Ammon's horn (tissue), 1 donor: Measurements from ENCODE around the gene SLC25A47.
"Not testable (repeated sequence)": the region's sequence is repeated elsewhere in the genome, so short reads cannot be mapped to it uniquely, and the experiment has no call there.

Source experiments
- DNase-seq: peaks from one replicate; pipeline ENCODE4 v3.0.0-alpha.2; 2016; ENCODE audit warnings: low spot score

SLC25A47 gene, protein sequence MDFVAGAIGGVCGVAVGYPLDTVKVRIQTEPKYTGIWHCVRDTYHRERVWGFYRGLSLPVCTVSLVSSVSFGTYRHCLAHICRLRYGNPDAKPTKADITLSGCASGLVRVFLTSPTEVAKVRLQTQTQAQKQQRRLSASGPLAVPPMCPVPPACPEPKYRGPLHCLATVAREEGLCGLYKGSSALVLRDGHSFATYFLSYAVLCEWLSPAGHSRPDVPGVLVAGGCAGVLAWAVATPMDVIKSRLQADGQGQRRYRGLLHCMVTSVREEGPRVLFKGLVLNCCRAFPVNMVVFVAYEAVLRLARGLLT

DNA sequence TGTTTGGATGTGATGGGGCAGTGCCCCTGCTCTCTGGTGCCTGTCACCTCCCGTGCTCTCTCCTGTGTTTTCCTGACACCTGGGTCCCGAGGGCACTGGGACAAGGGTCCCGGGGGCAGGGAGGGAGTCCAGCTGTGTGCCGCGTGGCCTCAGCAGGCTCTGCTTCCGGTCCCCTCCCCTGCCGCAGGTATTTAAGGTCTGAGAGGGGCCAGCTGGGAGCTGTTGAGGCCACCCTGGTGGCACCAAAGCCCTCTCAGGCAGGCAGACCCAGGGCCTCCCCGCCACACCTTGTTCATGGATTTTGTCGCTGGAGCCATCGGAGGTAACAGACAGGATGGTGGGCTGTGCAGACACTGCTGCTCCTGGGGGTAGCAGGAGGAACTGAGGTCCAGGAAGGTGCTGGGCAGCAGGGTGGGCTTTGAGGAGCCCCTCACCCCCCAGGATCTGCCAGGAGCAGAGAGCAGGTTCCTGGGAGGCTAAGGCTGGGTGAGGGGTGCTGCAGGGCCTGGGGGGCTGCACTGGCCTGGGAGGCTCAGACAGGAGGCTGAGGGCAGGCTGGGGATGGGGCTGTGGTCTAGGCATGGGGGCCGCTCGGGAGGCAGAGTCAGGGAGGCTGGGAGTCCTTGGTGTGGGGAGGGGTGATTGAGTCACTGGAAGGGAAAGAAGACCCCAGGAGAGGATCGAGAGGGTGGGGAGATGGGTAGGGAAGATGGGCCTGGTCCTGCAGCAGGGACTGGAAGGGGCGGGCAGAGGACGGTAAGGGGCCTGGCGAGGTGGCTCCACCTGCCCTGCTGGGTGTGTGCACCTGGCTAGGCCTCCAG, at the start of gene SLC25A47:
SLC25A47 (plus strand) TSS at position 219 of the 821 bp plus-strand sequence; CDS start at position 295, 76 bp downstream.
- no peak for DNase-seq

DNA sequence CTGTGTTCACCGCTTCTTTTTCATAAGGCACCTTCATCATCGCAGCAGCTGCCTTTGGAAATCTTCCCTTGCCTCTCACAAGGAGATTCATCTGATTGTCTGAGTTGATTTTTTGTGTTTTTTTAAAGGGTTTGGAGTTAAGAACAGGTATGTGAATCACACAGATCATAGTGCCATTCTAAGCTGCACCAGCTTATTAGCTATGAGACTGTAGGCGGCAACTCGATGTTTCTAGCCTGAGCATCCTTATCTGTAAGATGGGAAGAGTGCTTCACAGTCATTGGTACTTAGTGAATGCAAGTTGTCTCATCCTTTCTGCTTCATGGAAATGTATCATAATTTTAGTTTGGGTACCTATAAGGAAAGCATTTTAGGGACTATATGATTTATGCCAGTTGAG, 48.9 kb upstream of the SLC25A47 start:
- DNase-seq = no peak

DNA sequence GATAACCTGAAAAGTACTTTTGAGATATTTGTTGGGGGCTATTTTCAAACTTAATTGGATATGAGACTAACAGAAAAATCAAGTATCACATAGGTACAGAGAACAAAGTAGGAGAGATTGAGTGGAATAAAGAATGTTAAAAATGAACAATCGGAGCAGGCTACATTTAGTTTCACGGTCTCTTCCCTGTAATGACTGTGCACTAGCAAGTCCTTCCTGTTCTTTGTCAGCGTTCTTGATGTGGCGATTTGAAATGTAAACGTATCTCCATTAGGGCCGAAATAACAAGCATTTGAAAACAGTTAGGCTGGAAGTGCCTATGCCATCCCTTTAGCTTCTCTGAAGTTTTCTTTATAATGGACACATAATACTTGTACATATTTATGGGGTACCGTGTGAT, 47.9 kb upstream of the SLC25A47 start:
- no peak for DNase-seq

DNA sequence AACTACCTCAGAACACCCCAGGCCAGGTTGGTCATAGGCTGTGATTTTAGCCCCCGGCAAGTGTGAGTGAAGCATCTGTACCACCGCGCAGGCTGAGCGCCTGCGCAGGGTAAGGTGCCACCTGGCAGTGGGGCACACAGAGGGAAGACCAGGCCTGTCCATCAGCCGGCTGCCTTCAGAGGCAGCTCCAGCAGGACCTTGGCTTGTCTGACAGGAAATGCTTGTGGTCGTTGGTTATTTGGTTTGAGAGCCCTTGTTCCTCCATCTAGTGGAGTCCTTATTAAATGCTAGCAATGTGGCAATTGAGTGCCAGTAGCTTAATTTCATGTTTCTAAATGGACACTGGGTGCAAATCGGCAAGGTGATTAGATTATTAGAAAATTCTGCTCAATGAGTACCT, 44.4 kb upstream of the SLC25A47 start:
- no peak for DNase-seq

DNA sequence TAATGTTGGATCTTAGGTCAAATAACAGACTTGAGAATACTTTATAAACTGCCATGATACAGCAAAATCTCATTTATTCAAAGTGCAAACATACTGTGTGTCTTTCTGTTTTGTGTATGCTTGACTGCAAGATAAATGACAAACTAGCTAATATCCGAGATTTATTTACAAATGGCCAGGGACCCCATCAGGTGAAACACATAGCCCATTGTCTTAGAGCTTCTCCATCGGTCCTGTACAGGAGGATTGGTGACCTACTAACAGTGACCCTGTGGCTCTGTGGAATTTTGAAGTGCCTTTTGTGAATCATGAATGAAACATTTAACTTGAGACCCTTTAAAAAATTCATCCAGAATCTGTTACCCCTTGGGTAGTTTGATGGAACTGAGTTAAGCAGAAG, 44.0 kb upstream of the SLC25A47 start:
- DNase-seq = no peak

DNA sequence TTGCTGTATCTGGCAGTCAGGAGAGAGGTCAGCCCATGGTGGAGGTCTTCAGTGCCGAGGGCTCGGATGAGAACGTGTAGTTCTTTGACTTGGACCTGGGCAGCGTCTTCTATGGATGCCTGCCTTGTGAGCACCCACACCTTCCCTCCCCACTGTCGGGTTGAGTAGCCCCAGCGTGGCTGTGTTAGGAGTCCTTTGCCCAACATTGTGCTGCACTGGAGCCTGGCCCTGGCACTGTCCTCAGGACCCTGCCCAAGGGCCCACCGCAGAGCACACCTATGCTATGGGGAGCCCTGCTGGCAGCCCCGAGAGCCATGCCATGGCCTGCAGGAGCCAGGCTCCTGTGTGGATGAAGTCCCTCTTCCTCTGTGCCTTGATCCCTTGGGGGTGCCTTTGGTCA, 43.6 kb upstream of the SLC25A47 start:
- no peak for DNase-seq

DNA sequence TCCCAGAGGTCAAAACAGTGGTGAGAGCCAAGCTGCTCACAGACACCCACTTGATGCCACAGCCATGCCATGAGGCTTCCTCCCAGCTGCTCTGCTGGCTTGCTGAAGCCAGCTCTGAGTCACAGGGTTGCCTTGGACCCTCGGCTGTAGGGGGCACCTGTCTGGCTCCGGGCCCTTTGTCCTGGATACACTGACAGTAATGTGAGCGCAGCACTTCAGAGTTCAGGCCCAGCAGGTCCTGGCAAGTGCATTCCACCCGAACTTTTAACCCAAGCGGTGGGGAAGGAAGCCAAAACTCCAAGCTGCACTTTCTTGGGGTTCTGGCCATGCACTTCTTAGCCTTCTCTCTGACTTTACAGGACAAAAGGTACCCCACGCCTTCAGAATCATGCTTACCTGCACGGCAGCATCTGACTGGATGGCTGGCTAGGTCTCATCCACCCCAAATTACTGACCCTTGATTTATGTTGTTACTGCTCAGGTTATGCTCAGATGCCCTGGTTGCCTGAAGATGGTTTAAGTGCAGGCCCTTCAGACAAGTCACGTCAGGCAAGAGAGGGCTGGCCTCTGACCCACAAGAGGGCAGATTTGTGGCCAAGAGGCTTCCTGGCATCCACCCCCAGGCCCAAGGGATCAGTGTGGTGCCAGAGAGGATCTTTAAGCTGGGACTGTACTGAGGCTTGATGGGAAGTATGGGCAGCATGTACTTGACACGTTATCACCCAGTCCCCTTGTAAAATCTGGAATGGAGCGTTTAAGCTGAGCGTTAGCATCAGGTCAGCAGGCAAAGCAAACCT, 41.7 kb upstream of the SLC25A47 start:
- no peak for DNase-seq

DNA sequence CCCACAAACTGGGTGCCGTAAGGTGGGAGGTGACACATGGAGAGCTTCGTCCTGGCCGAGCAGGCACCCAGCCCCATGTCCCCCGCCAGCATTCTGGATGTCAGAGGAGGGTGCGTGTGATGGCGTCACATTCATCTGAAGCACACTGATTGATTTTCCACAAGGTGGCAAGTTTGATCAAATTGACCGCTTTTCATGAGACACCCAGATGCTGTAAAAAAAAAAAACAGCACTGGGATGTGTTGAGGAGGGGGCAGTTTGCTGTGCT, 41.1 kb upstream of the SLC25A47 start:
- no peak for DNase-seq

DNA sequence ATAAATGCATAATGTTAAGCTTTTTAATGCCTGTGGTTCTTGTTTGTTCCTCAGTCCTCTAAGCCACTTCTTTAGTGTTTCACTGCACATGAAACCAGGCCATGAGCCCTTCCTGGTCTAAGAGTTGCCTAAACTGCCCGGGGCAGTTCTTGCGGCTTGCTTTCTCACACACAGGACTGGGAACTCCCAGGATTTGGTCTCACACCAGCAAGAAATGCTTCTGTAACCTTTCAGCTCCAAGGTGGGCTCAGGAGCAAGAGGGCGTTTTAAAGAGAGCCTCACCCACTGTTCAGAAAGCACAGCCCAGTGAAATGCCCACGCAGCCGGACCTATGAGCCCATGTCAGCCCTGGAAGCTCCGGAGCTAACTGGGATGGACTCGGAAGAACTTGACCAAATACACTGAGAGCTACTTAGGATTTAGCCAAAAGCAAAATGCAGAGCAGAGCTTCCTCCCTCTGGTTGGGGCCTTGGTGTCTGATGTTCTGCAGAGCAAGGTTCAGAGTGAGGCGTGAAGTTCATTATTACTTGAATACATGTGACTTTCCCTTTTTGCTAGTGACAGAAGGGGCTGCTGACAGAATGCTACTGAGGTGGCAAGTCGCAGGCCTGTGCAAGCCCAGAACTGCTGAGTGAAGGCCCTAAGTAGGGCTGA, 40.2 kb upstream of the SLC25A47 start:
- DNase-seq = no peak

DNA sequence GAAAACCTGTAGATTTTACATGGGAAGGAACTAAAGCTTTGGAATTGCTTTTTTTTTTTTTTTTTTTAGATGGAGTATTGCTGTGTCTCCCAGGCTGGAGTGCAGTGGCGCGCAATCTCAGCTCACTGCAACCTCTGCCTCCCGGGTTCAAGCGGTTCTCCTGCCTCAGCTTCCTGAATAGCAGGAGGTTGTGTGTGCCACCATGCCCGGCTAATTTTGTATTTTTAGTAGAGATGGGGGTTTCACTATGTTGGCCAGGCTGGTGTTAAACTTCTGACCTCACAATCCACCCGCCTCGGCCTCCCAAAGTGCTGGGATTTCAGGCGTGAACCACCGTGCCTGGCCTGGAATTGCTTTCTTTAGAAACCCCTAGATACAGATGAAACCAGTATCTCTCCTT, 39.7 kb upstream of the SLC25A47 start:
- not testable (repeated sequence) for DNase-seq

DNA sequence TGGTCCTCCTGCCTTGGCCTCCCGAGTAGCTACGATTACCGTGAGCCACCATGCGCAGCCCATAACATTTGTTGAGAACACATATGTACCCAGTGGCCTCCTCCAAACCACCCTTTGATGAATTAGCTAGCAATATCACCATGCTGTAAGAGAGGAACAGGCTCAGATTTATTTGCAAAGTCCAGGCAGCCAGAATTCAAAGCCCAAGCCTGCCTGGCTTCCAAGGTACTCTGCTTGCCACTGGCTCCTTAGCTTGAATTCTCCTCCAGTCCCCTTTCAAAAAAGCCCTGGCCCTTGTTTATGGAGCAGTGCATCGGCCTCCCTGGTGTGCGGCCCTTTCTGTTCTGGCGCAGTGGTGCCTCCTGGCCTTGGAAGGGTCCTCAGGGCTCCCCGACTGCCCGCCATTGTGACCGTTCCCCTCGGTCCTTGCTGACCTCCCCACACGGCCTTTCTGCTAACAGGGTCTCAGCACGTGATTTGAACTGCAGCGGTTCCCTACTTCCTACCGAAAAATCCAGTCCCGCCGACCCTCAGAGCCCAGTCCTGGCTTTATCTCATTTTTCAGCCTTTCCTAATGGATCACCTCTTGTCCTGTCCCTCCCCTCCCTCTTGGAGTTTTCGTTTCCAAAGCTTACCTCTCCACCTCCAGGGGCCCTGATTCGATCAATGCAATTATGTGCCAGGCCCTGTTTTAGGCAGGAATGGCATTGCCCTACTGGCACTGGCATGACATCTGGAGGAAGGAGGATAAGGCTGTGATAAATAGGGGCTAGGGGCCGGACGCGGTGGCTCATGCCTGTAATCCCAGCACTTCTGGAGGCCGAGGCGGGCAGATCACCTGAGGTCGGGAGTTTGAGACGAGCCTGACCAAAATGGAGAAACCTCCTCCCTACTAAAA, 38.9 kb upstream of the SLC25A47 start:
- no peak for DNase-seq

DNA sequence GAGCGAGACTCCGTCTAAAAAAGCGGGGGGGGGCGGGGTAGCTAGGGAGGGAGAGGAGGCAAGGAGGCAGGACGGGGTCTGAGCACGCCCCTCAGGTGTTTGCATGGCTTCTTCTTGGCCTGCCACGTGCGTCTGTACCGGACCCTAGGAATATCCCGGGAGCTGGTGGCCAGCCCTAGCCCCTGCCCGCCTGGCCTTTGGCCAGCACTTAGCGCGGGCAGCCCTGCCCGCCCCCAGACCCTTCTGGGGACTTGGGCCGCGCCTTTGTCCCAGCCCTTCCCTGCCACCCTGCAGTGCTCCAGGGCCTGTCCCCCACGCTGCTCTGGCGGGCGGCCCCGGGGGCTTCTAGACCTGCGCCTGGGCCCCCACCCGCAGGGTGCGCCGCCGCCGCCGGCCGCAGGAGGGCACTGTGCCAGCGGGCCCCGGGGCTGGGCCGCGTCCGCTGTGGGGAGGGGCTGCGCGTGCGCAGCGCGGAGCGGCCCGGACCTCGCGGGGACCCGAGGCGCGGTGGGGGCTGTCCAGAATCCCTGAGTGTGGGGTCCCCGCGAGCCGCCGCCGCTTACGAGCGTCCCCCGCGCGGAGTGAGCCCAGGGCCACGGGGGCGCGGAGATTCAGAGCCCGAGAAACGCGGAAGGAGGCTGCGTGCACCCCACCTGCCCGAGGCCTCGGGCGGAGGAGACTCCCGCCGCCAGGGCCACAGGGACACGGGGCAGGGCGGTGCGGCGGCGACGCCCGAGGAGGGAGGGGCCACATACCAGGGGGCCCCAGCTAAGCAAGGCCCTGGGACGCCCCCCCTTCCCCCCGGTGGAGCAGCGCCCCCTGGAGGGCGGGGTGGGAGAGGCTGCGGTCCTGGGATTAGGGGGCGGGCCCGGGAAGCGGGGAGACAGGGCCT, 37.9 kb upstream of the SLC25A47 start:
- no peak for DNase-seq

DNA sequence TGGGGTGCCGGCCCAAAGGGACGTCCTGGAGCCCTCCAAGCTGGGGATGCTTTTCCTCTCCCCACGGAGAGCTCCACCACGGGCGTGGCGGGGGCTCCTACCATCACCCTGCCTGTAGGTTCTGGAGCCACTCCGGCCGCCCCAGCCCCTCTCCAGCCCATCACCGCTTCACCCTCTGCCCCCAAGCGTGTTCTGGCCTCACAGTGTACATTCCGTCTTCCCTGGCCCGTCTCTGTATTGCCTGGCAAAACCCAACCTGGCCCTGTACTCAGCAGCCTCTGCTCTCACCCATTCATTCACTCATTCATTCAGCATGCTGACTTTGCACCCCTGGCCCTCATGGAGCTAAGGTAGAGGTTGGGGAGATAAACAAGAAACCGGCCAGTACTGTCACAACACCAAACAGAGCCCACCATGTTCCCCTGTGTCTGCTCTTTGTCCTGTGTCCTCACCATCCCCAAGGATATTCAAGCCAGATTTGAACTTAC, 37.2 kb upstream of the SLC25A47 start:
- DNase-seq = no peak

DNA sequence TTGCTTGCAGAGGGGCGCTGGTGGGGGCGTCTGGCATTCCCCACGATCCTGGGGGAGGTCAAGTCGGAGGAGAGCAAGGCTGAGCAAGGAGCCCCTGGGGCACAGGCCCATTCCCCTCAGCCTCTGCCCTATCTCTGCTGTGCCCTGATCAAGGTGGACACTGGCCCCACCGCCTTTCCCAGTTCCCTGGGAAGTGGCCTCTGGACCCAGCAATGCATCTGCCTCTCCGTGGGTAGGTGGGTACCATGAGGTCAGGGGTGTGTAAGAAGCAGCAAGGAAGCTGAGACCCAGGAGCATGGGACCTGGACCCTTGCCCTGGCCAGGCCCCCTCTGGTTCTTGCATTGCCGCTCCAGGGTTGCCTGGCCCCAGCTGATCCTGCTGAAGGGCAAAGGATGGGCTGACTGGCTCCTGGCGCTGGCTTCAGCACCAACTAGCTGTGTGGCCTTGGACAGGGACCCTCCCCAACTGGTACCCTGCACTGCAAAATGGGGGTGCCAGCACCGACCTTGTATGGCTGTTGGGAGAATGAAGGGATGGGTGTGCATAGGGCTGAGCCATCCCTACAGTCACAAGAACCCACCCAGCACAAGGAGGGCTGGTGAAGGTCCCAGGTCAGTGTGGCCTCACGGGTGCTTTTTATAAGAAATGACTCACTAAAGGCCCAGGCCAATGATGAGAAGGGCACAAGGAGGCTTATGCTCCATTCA, 36.5 kb upstream of the SLC25A47 start:
- no peak for DNase-seq

DNA sequence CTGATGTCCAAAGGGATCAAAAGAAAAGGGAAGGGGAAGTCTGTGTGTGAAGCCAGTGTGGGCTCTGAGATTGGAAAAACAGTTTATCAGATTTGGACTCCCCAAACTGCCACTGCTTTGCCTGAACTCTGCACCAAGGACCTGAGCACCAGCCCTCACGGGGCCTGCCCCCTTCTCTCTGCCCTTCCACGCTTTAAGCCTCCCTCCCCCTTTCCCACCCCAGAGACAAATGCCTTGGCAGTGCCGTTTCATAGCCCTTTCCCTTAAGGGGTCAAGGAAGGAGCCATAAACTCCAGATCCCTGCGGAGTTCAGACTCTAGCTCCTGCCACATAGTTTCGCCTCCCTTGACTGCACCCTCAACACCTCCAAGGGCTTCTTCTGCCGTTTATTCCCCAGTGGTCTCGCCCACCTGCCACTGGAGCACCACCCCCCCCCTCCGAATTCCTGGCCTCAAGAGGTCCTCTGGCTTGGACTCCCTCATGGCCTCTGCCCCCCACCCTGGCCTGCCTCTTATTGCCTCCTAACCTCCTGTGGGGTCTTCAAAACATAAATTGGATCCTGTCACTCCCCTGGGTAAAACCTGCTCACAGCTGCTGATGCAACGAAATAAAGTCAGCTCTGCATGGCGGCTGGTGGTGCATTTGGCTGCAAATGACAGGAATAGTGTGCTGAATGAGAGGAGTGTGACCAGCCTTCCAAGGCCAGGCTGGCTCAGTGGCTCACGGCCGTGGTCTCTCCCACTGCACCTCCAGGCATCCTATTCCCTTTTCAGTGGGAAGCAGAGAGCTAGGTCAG, 35.7 kb upstream of the SLC25A47 start:
- DNase-seq = no peak

DNA sequence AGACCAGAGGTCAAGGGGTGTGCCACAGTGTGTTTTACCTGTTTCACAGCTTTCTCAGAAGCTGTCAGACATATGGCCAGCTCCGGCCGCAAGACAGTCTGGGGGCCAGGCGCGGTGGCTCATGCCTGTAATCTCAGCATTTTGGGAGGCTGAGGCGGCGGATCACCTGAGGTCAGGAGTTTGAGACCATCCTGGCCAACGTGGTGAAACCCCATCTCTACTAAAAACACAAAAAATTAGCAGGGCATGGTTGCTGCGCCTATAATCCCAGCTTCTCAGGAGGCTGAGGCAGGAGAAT, 35.2 kb upstream of the SLC25A47 start:
- DNase-seq = not testable (repeated sequence)

DNA sequence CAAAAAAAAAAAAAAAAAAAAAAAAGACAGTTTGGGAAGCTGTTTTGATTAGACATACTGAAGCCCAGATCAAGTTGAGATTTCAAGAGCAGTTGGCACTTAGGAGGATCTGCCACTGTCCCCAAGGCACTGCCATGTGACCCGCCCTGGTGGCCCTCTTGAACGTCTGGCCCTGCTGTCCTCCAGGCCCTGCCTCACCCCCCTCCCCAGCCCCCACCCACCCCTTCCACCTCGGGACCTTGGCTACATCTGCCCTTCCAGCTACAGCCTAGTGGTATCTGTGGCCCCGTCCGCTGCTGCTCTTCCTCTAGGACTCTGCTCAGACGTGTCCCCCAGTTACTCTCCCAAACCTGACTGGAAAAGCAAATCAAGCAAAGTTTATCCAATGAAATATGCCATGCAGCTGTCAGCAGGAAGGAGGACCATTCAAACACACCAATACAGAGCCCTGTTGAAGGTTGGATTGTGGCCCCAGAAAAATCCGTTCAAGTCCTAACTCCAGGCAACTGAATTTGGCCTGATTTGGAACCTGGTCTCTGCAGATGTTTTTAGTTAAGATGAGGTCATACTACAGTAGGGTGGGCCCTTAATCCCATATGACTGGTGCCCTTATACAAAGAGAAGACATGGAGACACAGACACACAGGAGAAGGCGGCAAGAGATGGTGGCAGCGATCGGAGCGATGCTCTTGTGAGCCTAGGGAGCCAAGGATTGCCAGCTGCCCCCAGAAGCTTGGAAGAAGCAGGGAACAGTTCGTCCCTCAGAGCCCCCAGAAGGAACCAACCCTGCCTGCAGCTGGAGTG, 34.6 kb upstream of the SLC25A47 start:
- no peak for DNase-seq
